H1 (cell line): ENCODE results near the gene SUPT20H. TPM values are rescaled to one million over a fixed set of nuclear protein-coding genes. Genes with fewer than 3 reads are reported as not detected.

Experiments used
- ASH2L ChIP-seq: fragments of 200-600, 300-600 bp; sonication (generic); IDR thresholded peaks from one replicate; pipeline ENCODE4 v1.7.1; 2017; ENCODE audit warnings: low read length
- GABPA ChIP-seq: IDR thresholded peaks from 2 replicates; pipeline ENCODE4 v1.6.1; 2011; ENCODE audit warnings: mild to moderate bottlenecking, low read length, moderate library complexity, borderline replicate concordance; ENCODE audit not compliant: insufficient read depth
- PHF8 ChIP-seq: fragments of 200-600 bp; sonication (generic); conservative IDR thresholded peaks from 2 replicates; pipeline ENCODE4 v1.7.1; 2012; ENCODE audit warnings: low read depth, mild to moderate bottlenecking, inconsistent platforms, low read length, moderate library complexity
- SP2 ChIP-seq: IDR thresholded peaks from 2 replicates; pipeline ENCODE4 v1.6.1; 2012; ENCODE audit warnings: mild to moderate bottlenecking, low read length, inconsistent platforms
- TAF1 ChIP-seq: IDR thresholded peaks from 2 replicates; pipeline ENCODE4 v1.6.1; 2011; ENCODE audit warnings: mild to moderate bottlenecking, low read depth, low read length
- TAF7 ChIP-seq: optimal IDR thresholded peaks from 2 replicates; pipeline ENCODE3; 2011; ENCODE audit warnings: low read depth, mild to moderate bottlenecking, inconsistent platforms, low read length, moderate library complexity, borderline replicate concordance
- ZNF274 ChIP-seq: IDR thresholded peaks from 2 replicates; pipeline ENCODE4 v1.7.0; 2012; ENCODE audit warnings: low read length, borderline replicate concordance; ENCODE audit errors: extremely low read depth
- polyA plus RNA-seq, 7 experiments: library from polyadenylated mRNA; depleted of rRNA in 3 of 7; stranded (reverse) in 5 of 7; unstranded in 2 of 7; fragments of >200 nt in 5 of 7; fragments of 200-250 nt in 2 of 7; gene quantifications; 1 replicate in 5 of 7; 2 replicates in 1 of 7; 4 replicates in 1 of 7; pipeline versions ENCODE4 v1.2.1 to v1.2.3, GENCODE V29; 2011 to 2013; ENCODE audit warnings: missing spikeins in 2 of 7, mixed read lengths in 2 of 7
- total RNA-seq: library from RNA; stranded (reverse); fragmentation: NEBNext Ultra II Directional; extraction: Animal tissue kit (Norgen Biotek cat#: 25700); gene quantifications from 2 replicates; pipeline ENCODE4 v1.2.1, GENCODE V29; 2021
- TF ChIP-seq, protein P1 (sequence below), 3 experiments: IDR thresholded peaks; 1 replicate in 2 of 3; 2 replicates in 1 of 3; pipeline versions ENCODE4 v1.5.1 to v1.6.1; 2011; ENCODE audit warnings: low read length in 3 of 3, mild to moderate bottlenecking in 3 of 3, inconsistent platforms in 2 of 3, low read depth in 1 of 3, moderate library complexity in 1 of 3; ENCODE audit not compliant: insufficient read depth in 1 of 3; ENCODE audit errors: control extremely low read depth in 1 of 3

Gene SUPT20H
- total and polyA plus RNA-seq, 2 of the 8 experiments (the other 6 are each of a cell fraction or from before 2014, with no cell fraction given) = 69.2 to 75.1 TPM

DNA sequence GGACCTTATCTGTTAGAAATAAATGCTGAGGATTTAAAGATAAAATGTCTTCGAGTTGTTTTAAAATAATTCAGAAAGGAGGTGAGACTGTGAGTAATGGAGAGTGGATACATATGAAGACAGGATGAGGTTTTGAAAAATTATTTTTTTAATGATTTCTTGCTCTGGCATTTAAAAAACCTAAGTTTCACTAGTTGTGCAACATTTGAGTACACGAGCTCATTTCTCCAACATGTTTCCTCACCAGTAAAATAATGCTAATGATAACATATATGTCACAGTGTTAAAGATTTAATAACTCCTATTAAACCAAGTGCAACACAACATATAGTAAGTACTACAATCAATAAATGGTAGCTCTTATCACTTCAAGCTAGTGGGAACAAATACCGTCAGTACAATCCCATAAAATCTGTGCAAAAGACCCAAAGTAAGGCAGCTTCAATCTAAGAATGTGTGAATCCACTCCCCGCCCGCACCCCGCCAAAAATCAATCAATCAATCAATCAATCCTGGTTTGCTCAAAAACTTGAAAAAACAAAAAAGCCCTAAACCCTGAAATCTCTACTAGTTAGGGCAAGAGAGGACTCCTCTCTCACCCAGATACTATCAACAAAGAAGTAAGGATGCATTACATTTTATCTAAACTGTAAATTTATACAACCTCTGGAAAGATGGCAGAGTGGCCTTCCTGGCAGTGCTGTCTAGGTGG, 61.6 kb downstream of the SUPT20H start (continued):
- TF ChIP-seq GABPA (no peak), SP2 (no peak), ASH2L (no peak), ZNF274 (no peak), PHF8 (no peak), TAF1 (no peak), TAF7 (no peak)
- TF ChIP-seq, protein P1, sequence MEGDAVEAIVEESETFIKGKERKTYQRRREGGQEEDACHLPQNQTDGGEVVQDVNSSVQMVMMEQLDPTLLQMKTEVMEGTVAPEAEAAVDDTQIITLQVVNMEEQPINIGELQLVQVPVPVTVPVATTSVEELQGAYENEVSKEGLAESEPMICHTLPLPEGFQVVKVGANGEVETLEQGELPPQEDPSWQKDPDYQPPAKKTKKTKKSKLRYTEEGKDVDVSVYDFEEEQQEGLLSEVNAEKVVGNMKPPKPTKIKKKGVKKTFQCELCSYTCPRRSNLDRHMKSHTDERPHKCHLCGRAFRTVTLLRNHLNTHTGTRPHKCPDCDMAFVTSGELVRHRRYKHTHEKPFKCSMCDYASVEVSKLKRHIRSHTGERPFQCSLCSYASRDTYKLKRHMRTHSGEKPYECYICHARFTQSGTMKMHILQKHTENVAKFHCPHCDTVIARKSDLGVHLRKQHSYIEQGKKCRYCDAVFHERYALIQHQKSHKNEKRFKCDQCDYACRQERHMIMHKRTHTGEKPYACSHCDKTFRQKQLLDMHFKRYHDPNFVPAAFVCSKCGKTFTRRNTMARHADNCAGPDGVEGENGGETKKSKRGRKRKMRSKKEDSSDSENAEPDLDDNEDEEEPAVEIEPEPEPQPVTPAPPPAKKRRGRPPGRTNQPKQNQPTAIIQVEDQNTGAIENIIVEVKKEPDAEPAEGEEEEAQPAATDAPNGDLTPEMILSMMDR (IDR thresholded peaks at IDR 0.05; ENCODE audit: control extremely low read depth in 1 of 3, insufficient read depth in 1 of 3, low read depth in 1 of 3, low read length in 3 of 3) = no peak
